ENCODE results near the gene SCARB1.

GRCh38 chr12:124830306-124830705 is 33.4 kb downstream of the SCARB1 start:
- TF ChIP-seq, protein P1, sequence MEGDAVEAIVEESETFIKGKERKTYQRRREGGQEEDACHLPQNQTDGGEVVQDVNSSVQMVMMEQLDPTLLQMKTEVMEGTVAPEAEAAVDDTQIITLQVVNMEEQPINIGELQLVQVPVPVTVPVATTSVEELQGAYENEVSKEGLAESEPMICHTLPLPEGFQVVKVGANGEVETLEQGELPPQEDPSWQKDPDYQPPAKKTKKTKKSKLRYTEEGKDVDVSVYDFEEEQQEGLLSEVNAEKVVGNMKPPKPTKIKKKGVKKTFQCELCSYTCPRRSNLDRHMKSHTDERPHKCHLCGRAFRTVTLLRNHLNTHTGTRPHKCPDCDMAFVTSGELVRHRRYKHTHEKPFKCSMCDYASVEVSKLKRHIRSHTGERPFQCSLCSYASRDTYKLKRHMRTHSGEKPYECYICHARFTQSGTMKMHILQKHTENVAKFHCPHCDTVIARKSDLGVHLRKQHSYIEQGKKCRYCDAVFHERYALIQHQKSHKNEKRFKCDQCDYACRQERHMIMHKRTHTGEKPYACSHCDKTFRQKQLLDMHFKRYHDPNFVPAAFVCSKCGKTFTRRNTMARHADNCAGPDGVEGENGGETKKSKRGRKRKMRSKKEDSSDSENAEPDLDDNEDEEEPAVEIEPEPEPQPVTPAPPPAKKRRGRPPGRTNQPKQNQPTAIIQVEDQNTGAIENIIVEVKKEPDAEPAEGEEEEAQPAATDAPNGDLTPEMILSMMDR (IDR thresholded peaks at IDR 0.05), result no peak
- no peak for TF ChIP-seq POLR2A (IDR thresholded peaks at IDR 0.05)

All from right lobe of liver (tissue), 4 donors.